Endothelial cell of umbilical vein (primary cell): ENCODE measurements around the gene BCAN. TPM values are rescaled to one million over a fixed set of nuclear protein-coding genes. Genes with fewer than 3 reads are reported as not detected.

Experiments
- BruUV-seq: library from RNA; stranded (reverse); fragments of 400-500 nt; replicated peaks from 2 replicates; lab custom pipeline; 2021; lab: Mats Ljungman, UMichigan
- CTCF ChIA-PET: fragments of 300-600, 350-600 bp; sonication (Branson Sonifier 250); formaldehyde crosslinking; loops from one replicate; lab custom pipeline; 2021; ENCODE audit warnings: antibody characterized with exemption, inconsistent platforms; lab: Charles Lee
- POLR2A ChIA-PET: fragments of 300-600, 350-600 bp; sonication (Branson Sonifier 250); formaldehyde crosslinking; loops from one replicate; lab custom pipeline; 2021; ENCODE audit warnings: antibody characterized with exemption, inconsistent platforms; lab: Charles Lee
- DNase-seq: peaks from one replicate; pipeline ENCODE4 v3.0.0-alpha.2; 2011; ENCODE audit warnings: low read depth, low spot score
- FAIRE-seq: peaks from 2 replicates; lab custom pipeline; 2011; peaks lifted over from hg19 to GRCh38; lab: Jason Lieb, UNC
- H2AFZ ChIP-seq: 2 replicates; pipeline ENCODE4 v1.6.0; 2012; ENCODE audit warnings: low read depth, low read length, control low read depth, inconsistent platforms
- H3K27ac ChIP-seq: 2 replicates; pipeline ENCODE4 v1.5.1; 2011; ENCODE audit warnings: low read depth, mild to moderate bottlenecking, control low read depth, low read length, moderate library complexity; ENCODE audit not compliant: insufficient read depth
- H3K27me3 ChIP-seq, 2 experiments: 2 replicates each; pipeline versions ENCODE4 v1.6.0 to v1.6.1; 2011; ENCODE audit warnings: low read length in 2 of 2, mixed read lengths in 1 of 2; ENCODE audit not compliant: control insufficient read depth in 2 of 2, insufficient read depth in 2 of 2
- H3K36me3 ChIP-seq, 2 experiments: 2 replicates in 1 of 2; 3 replicates in 1 of 2; pipeline ENCODE4 v1.5.1; 2011; ENCODE audit warnings: low read length in 2 of 2, mild to moderate bottlenecking in 1 of 2, moderate library complexity in 1 of 2; ENCODE audit not compliant: control insufficient read depth in 2 of 2, insufficient read depth in 2 of 2; ENCODE audit errors: extremely low read depth in 1 of 2
- H3K4me1 ChIP-seq: 3 replicates; pipeline ENCODE4 v1.5.1; 2011; ENCODE audit warnings: mild to moderate bottlenecking, low read length; ENCODE audit not compliant: control insufficient read depth, insufficient read depth; ENCODE audit errors: extremely low read depth
- H3K4me2 ChIP-seq: 2 replicates; pipeline ENCODE4 v1.6.1; 2011; ENCODE audit warnings: low read length, control low read depth, mixed read lengths; ENCODE audit not compliant: insufficient read depth
- H3K4me3 ChIP-seq, 3 experiments: fragments of 200-600 bp in 1 of 3; sonication (generic), shearing (Covaris generic) in 1 of 3; replicated peaks in 1 of 3; 2 replicates each; pipeline ENCODE4 v1.5.1; 2011 to 2016; ENCODE audit warnings: control low read depth in 3 of 3, low read length in 3 of 3, mild to moderate bottlenecking in 2 of 3, inconsistent platforms in 1 of 3, low read depth in 1 of 3, moderate library complexity in 1 of 3; ENCODE audit not compliant: insufficient read depth in 1 of 3
- H3K79me2 ChIP-seq: 2 replicates; pipeline ENCODE4 v1.6.0; 2012; ENCODE audit warnings: low read length, inconsistent platforms; ENCODE audit not compliant: control insufficient read depth, insufficient read depth
- H3K9ac ChIP-seq: replicated peaks from 2 replicates; pipeline ENCODE3; 2011; ENCODE audit warnings: low read length, control low read depth; ENCODE audit not compliant: insufficient read depth; ENCODE audit errors: extremely low read depth
- H3K9me1 ChIP-seq: replicated peaks from 3 replicates; pipeline ENCODE4 v1.6.0; 2011; ENCODE audit warnings: mild to moderate bottlenecking, low read length; ENCODE audit not compliant: control insufficient read depth, insufficient read depth; ENCODE audit errors: extremely low read depth
- H3K9me3 ChIP-seq: replicated peaks from 2 replicates; pipeline ENCODE4 v1.5.1; 2012; ENCODE audit warnings: low read length, inconsistent platforms; ENCODE audit not compliant: control insufficient read depth, insufficient read depth
- H4K20me1 ChIP-seq: replicated peaks from 2 replicates; pipeline ENCODE3; 2011; ENCODE audit warnings: mild to moderate bottlenecking, low read length; ENCODE audit not compliant: control insufficient read depth, insufficient read depth; ENCODE audit errors: extremely low read depth
- MYC ChIP-seq: IDR thresholded peaks from one replicate; pipeline ENCODE4 v1.6.1; 2011; ENCODE audit warnings: mild to moderate bottlenecking, low read depth, low read length
- POLR2A ChIP-seq: IDR thresholded peaks from 2 replicates; pipeline ENCODE4 v1.6.1; 2012; ENCODE audit warnings: low read depth, mild to moderate bottlenecking, control low read depth, low read length
- POLR2AphosphoS5 ChIP-seq: IDR thresholded peaks from 2 replicates; pipeline ENCODE4 v1.6.1; 2012; ENCODE audit warnings: low read depth, mild to moderate bottlenecking, control low read depth, low read length, moderate library complexity; ENCODE audit not compliant: insufficient read depth
- dilution Hi-C: fragments of 300-500 bp; cut with MboI; formaldehyde crosslinking; loops from one replicate; pipeline ENCODE4 v1.15.0; 2019; ENCODE audit warnings: low sequenced_read_pairs; ENCODE audit not compliant: extremely low pct_ligation_motif_present
- intact Hi-C: fragments of 100-400 bp; cut with micrococcal nuclease; formaldehyde crosslinking; loops from one replicate; pipeline ENCODE4 v1.10.0; 2022
- polyA plus RNA-seq, 4 experiments: library from polyadenylated mRNA; depleted of rRNA in 3 of 4; stranded (reverse) in 3 of 4; unstranded in 1 of 4; fragments of >200 nt; gene quantifications; 2 replicates each; pipeline versions ENCODE4 v1.2.1 to v1.2.3, GENCODE V29; 2011 to 2012; ENCODE audit warnings: missing spikeins in 1 of 4
- total RNA-seq: library from RNA; stranded (reverse); gene quantifications from 2 replicates; pipeline ENCODE4 v1.2.3, GENCODE V29; 2021
- TF ChIP-seq, protein P1 (sequence below), 2 donors: IDR thresholded peaks; 1 replicate in 1 of 2; 2 replicates in 1 of 2; pipeline ENCODE4 v1.5.1; 2011; ENCODE audit warnings: low read length in 2 of 2, mild to moderate bottlenecking in 2 of 2, moderate library complexity in 2 of 2, control low read depth in 1 of 2, inconsistent platforms in 1 of 2, low read depth in 1 of 2; ENCODE audit not compliant: insufficient read depth in 1 of 2; ENCODE audit errors: extremely low read depth in 1 of 2

The BCAN gene
- total and polyA plus RNA-seq, 2 donors (not counting 3 experiments of a cell fraction or from before 2014, with no cell fraction given): 0.15 TPM; not detected in 1

DNA sequence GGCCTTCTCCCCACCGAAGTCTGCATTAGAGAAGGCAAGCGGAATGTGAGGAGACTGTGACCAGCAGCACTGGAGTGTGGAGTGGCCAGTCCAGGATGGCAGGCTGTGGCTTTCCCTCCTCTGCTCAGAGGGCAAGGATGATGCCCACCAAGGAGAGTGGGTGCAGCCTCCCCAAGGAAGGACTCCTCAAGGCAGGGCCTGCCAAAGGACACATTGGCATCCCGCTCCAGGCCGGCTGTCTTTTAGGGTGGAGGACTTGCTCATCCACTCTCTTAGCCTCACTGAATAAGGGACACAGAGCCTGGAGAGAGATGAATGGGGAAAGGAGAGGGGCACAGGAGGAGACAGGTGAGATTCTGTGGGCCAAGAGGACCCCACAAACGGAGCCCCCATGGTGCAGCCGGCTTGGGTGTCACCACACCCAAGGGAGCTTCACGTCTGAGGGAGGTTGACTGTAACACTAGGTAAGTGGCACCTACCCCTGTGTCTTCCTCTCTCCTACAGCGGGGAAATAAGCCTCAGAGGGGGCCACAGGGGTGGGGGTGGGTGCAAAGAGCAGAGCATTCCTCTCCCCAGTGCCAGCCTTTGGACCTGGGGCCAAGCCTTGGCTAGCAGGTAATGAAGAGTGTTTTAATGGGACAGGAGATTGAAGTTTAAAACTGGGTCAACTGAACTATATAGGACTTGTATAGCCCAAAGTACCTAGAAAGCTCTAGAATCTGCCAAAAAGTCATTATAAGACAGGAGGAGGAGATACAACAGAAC is 39.5 kb downstream of the BCAN start:
- FAIRE-seq (no peak), DNase-seq (no peak)
- H3K4me2 ChIP-seq: no peak overlapping the region
- H3K79me2 ChIP-seq: peaks cover 12% of the 10 kb centered on the region
- POLR2A ChIA-PET: no interaction called here
- H2AFZ ChIP-seq: no peak overlapping the region
- CTCF ChIA-PET: interaction anchor here (0.9 to 16.7 kb wide), 11 partner anchors 8 to 210 kb away, joined by 3 to 453 read pairs (median 3); partner anchors contain the start of genes CRABP2, ISG20L2 and METTL25B
- no peaks in the 10 kb centered on the region for H3K9me1 ChIP-seq
- BruUV-seq: no TSS peak
- TF ChIP-seq POLR2A (no peak), POLR2AphosphoS5 (no peak), MYC (no peak)
- TF ChIP-seq, protein P1, sequence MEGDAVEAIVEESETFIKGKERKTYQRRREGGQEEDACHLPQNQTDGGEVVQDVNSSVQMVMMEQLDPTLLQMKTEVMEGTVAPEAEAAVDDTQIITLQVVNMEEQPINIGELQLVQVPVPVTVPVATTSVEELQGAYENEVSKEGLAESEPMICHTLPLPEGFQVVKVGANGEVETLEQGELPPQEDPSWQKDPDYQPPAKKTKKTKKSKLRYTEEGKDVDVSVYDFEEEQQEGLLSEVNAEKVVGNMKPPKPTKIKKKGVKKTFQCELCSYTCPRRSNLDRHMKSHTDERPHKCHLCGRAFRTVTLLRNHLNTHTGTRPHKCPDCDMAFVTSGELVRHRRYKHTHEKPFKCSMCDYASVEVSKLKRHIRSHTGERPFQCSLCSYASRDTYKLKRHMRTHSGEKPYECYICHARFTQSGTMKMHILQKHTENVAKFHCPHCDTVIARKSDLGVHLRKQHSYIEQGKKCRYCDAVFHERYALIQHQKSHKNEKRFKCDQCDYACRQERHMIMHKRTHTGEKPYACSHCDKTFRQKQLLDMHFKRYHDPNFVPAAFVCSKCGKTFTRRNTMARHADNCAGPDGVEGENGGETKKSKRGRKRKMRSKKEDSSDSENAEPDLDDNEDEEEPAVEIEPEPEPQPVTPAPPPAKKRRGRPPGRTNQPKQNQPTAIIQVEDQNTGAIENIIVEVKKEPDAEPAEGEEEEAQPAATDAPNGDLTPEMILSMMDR (IDR thresholded peaks at IDR 0.05; ENCODE audit: extremely low read depth in 1 of 2, insufficient read depth in 1 of 2, low read depth in 1 of 2, low read length in 2 of 2): no peak
- H3K36me3 ChIP-seq: no peaks in the 10 kb centered on the region
- no peak overlapping the region for H3K27ac ChIP-seq
- H3K27me3 ChIP-seq: peaks cover 15 to 20% of the 10 kb centered on the region in 2 experiments
- no peak overlapping the region for H3K4me3 ChIP-seq
- H3K4me1 ChIP-seq: peaks cover 9% of the 10 kb centered on the region
- no peaks in the 10 kb centered on the region for H3K9me3 ChIP-seq
- intact Hi-C loops: no loop called here
- dilution Hi-C loops: no loop called here
- no peak overlapping the region for H3K9ac ChIP-seq
- no peaks in the 10 kb centered on the region for H4K20me1 ChIP-seq
